Osteoblast (primary cell): ENCODE results near the gene PRKAR2B. TPM values are rescaled to one million over a fixed set of nuclear protein-coding genes. Genes with fewer than 3 reads are reported as not detected.

ENCODE experiments used
- DNase-seq: peaks from one replicate; pipeline ENCODE4 v3.0.0; 2011; ENCODE audit warnings: low spot score, mixed read lengths; ENCODE audit not compliant: insufficient read length; ENCODE audit errors: missing footprints
- H2AFZ ChIP-seq: 2 replicates; pipeline ENCODE4 v1.6.0; 2011; ENCODE audit warnings: mild to moderate bottlenecking, low read length
- H3K27ac ChIP-seq: 2 replicates; pipeline ENCODE4 v1.5.1; 2011; ENCODE audit warnings: mild to moderate bottlenecking, low read depth, low read length, moderate library complexity
- H3K27me3 ChIP-seq: 2 replicates; pipeline ENCODE4 v1.6.0; 2012; ENCODE audit warnings: mild to moderate bottlenecking, control low read depth, inconsistent platforms, low read length, moderate library complexity; ENCODE audit not compliant: insufficient read depth
- H3K36me3 ChIP-seq: 2 replicates; pipeline ENCODE4 v1.5.1; 2011; ENCODE audit warnings: mild to moderate bottlenecking, low read length, control low read depth, moderate library complexity; ENCODE audit not compliant: insufficient read depth
- H3K4me1 ChIP-seq: 2 replicates; pipeline ENCODE4 v1.5.1; 2011; ENCODE audit warnings: mild to moderate bottlenecking, low read length, control low read depth, moderate library complexity; ENCODE audit not compliant: insufficient read depth
- H3K4me2 ChIP-seq: 2 replicates; pipeline ENCODE4 v1.6.0; 2011; ENCODE audit warnings: mild to moderate bottlenecking, low read length; ENCODE audit not compliant: insufficient read depth
- H3K4me3 ChIP-seq: fragments of 200-600 bp; sonication (generic); 3 replicates; pipeline ENCODE4 v1.5.1; 2012; ENCODE audit warnings: mild to moderate bottlenecking, low read length, inconsistent platforms; ENCODE audit not compliant: insufficient read depth
- H3K79me2 ChIP-seq: 2 replicates; pipeline ENCODE4 v1.6.0; 2012; ENCODE audit warnings: mild to moderate bottlenecking, low read length, control low read depth, inconsistent platforms; ENCODE audit not compliant: insufficient read depth
- H3K9me3 ChIP-seq: 2 replicates; pipeline ENCODE4 v1.5.1; 2011; ENCODE audit warnings: low read depth, low read length, control low read depth
- H4K20me1 ChIP-seq: 2 replicates; pipeline ENCODE4 v1.6.0; 2012; ENCODE audit warnings: mild to moderate bottlenecking, low read length, control low read depth; ENCODE audit not compliant: insufficient read depth
- total RNA-seq: library from RNA; depleted of rRNA; stranded (reverse); fragments of >200 nt; gene quantifications from 2 replicates; pipeline ENCODE4 v1.2.3, GENCODE V29; 2012
- TF ChIP-seq, protein P1 (sequence below): IDR thresholded peaks from 2 replicates; pipeline ENCODE4 v1.5.1; 2011; ENCODE audit warnings: mild to moderate bottlenecking, low read depth, low read length, moderate library complexity; ENCODE audit errors: extremely low read depth

The PRKAR2B gene
- total RNA-seq, 1 donor: 2.5 TPM

DNA sequence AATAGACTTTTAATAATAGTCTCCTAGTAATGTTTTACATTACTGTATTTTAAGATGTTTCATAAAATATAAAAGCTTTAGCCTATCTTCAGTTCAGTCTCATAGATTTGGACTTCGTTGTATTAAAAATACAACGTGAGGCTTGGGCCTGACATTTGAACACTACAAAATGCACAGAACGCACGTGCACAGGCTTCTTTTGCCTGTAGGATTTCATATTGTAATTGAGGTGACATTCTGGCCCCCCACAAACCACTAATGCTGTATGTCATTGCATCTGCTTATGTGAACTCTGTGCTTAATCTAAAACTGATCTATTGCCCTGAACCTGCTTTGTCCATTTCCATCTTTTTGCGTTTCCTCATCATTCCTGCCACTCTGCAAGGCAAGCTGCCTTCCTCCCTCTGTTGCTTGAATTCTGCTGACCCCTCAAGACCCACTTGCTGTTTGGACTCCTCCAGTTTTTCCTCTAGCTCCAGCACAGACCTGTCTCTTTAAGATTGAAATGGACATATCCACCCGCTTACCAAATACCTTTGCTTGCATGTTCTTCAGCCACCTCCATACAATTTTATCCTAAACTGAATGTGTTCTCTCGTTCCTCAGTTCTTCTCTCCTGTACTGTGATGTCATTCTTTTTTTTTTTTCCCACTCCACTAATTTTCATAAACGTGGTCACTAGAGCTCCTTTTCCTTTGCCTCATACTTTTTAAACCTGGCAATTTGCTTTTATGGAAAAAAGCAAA, 12.4 kb downstream of the PRKAR2B start:
- TF ChIP-seq, protein P1, sequence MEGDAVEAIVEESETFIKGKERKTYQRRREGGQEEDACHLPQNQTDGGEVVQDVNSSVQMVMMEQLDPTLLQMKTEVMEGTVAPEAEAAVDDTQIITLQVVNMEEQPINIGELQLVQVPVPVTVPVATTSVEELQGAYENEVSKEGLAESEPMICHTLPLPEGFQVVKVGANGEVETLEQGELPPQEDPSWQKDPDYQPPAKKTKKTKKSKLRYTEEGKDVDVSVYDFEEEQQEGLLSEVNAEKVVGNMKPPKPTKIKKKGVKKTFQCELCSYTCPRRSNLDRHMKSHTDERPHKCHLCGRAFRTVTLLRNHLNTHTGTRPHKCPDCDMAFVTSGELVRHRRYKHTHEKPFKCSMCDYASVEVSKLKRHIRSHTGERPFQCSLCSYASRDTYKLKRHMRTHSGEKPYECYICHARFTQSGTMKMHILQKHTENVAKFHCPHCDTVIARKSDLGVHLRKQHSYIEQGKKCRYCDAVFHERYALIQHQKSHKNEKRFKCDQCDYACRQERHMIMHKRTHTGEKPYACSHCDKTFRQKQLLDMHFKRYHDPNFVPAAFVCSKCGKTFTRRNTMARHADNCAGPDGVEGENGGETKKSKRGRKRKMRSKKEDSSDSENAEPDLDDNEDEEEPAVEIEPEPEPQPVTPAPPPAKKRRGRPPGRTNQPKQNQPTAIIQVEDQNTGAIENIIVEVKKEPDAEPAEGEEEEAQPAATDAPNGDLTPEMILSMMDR: no peak
- H2AFZ ChIP-seq: no peak overlapping the region
- peaks cover 2% of the 10 kb centered on the region for H3K27me3 ChIP-seq
- no peak overlapping the region for H3K4me3 ChIP-seq
- no peaks in the 10 kb centered on the region for H3K9me3 ChIP-seq
- H3K4me2 ChIP-seq: no peak overlapping the region
- no peaks in the 10 kb centered on the region for H4K20me1 ChIP-seq
- H3K27ac ChIP-seq: no peak overlapping the region
- no peaks in the 10 kb centered on the region for H3K4me1 ChIP-seq
- no peak for DNase-seq
- H3K79me2 ChIP-seq: no peaks in the 10 kb centered on the region
- no peaks in the 10 kb centered on the region for H3K36me3 ChIP-seq

- Histone ChIP-seq H3K36me3 (no peaks in the 10 kb centered on the region), H3K4me2 (no peak overlapping the region), H3K4me3 (no peak overlapping the region), H3K27ac (no peak overlapping the region), H3K9me3 (no peaks in the 10 kb centered on the region), H3K27me3 (peaks cover 2% of the 10 kb centered on the region), H3K4me1 (no peaks in the 10 kb centered on the region), H4K20me1 (no peaks in the 10 kb centered on the region), H3K79me2 (no peaks in the 10 kb centered on the region), H2AFZ (no peak overlapping the region)
- TF ChIP-seq, protein P1: no peak
- no peak for DNase-seq
These were observed 12.9 kb downstream of the PRKAR2B start for GRCh38 chr7:107057474-107057833.

- Histone ChIP-seq H3K4me2 (no peak overlapping the region), H3K9me3 (no peaks in the 10 kb centered on the region), H3K27ac (no peak overlapping the region), H2AFZ (no peak overlapping the region), H3K27me3 (peaks cover 3% of the 10 kb centered on the region), H3K4me3 (no peak overlapping the region), H4K20me1 (no peaks in the 10 kb centered on the region), H3K4me1 (no peaks in the 10 kb centered on the region), H3K79me2 (no peaks in the 10 kb centered on the region), H3K36me3 (no peaks in the 10 kb centered on the region)
- TF ChIP-seq, protein P1: no peak
- no peak for DNase-seq
These were observed 15.0 kb downstream of the PRKAR2B start for GRCh38 chr7:107059468-107059867.

DNA sequence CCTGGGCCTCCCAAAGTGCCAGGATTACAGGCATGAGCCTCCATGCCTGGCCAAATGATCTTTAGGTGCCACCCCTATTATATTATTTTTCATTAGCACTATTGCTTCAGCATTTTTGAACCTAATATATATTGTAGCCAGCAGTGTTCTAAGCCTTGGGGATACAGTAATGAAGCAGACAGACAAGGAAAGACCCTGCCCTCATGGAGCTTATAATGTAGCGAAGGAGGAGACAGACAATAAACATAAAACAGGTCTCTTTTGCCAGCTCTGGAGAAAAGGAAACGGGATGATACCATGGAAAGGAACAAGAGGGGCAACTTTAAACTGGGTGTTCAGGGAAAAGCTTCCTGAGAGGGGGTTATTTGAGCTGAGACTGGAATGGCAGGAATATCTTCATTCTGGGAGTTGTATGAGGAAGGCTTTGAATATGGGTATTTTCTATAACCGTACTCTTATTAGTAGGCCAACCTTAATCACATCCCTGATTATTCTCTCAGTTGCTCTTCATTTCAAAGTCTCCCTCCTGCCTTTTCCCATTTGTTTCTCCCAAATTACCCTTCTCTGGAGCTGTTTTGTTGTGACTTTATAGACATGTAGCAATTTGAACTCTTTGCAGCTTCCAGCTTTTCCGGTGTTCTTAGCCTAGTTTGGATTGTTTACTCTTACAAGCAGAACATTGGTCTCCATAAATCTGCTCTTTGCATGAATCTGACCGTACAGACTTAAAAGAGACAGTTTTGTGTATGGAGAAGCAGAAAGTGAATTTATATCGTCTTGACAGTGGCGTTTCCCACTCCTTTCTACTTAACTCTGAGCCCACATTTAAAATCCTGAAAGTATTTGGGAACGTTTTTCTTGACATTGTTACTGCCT, 19.0 kb downstream of the PRKAR2B start:
- H3K4me1 ChIP-seq: no peaks in the 10 kb centered on the region
- no peaks in the 10 kb centered on the region for H3K36me3 ChIP-seq
- H3K4me3 ChIP-seq: no peak overlapping the region
- H3K4me2 ChIP-seq: no peak overlapping the region
- H3K27me3 ChIP-seq: peaks cover 7% of the 10 kb centered on the region
- TF ChIP-seq, protein P1: no peak
- no peak overlapping the region for H3K27ac ChIP-seq
- H2AFZ ChIP-seq: no peak overlapping the region
- H4K20me1 ChIP-seq: no peaks in the 10 kb centered on the region
- no peaks in the 10 kb centered on the region for H3K9me3 ChIP-seq
- no peaks in the 10 kb centered on the region for H3K79me2 ChIP-seq
- no peak for DNase-seq
